ENCODE data around the gene MAP2K2. TPM values are rescaled to one million over a fixed set of nuclear protein-coding genes. Genes with fewer than 3 reads are reported as not detected.

The MAP2K2 gene
- total and polyA plus RNA-seq, 2 experiments from 2014 or later, result 217 to 240 TPM

DNA sequence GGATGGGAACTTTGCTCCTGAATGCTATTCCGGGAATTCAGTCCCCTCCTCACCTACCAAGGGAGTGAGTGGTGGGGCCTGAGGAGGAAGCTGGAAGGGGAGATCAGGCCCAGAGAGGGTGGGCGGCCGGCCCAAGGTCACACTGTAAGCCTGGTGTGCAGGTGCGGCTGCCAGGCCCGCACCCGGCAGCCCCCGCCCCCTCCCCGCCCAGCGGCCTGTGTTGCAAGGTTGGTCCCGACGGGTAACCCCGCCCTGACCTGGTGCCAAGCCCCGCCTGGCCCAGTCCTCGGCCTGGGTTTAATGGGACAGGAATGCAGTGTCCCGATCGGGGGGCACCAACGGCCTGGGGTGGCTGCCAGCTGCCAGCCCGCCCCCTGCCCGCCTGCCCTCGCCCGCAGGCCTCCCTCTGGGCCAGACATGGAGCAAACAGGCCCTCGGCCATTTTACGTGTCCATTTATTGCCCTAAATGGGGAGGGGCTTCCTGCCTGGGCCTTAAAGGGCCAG lies 62.7 kb downstream of the MAP2K2 start:
- Histone ChIP-seq H3K27me3 (no peaks in the 10 kb centered on the region), H3K9me3 (ENCODE audit: low read depth) (no peaks in the 10 kb centered on the region), H3K4me1 (ENCODE audit: low read depth) (peaks cover 3% of the 10 kb centered on the region), H3K27ac (no peak overlapping the region), H3K4me3 (no peak overlapping the region), H3K36me3 (no peaks in the 10 kb centered on the region)
- peak in 1 of 2 donors; percentile 37 for DNase-seq (ENCODE audit: low read depth in 1 of 2, low spot score in 1 of 2)
- TF ChIP-seq, protein P1, sequence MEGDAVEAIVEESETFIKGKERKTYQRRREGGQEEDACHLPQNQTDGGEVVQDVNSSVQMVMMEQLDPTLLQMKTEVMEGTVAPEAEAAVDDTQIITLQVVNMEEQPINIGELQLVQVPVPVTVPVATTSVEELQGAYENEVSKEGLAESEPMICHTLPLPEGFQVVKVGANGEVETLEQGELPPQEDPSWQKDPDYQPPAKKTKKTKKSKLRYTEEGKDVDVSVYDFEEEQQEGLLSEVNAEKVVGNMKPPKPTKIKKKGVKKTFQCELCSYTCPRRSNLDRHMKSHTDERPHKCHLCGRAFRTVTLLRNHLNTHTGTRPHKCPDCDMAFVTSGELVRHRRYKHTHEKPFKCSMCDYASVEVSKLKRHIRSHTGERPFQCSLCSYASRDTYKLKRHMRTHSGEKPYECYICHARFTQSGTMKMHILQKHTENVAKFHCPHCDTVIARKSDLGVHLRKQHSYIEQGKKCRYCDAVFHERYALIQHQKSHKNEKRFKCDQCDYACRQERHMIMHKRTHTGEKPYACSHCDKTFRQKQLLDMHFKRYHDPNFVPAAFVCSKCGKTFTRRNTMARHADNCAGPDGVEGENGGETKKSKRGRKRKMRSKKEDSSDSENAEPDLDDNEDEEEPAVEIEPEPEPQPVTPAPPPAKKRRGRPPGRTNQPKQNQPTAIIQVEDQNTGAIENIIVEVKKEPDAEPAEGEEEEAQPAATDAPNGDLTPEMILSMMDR (IDR thresholded peaks at IDR 0.05; ENCODE audit: low read depth, low read length), result no peak

DNA sequence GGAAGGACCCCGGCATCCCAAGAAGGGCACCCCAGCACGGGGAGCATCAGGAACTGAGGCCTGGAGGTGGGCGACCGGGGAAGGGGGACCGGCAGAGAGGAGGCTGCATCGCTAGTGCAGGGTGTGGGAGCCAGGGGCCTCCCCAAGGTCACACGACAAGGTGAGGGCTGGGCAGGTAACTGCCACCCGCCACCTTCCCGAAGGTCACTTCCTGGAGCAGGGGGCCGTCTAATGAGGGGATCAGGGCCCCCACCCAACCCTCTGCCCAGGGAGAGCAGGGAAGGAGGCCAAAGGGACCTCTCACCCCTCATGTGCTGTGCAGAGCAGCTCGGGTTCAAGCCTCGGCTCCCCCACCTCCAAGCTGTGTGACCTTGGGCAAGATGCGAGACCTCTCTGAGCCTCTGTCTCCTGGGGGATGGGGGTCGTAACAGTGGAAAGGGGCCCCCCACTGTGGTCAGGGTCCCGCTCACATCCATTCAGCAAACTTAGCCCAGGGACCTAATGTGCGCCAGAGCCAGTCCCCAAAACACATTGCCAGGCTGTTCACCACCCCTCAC lies 63.2 kb downstream of the MAP2K2 start:
- no peaks in the 10 kb centered on the region for H3K27me3 ChIP-seq
- H3K4me3 ChIP-seq, result no peak overlapping the region
- no peak overlapping the region for H3K27ac ChIP-seq
- peaks cover 3% of the 10 kb centered on the region for H3K4me1 ChIP-seq (ENCODE audit: low read depth)
- H3K36me3 ChIP-seq, result no peaks in the 10 kb centered on the region
- DNase-seq (ENCODE audit: low read depth in 1 of 2, low spot score in 1 of 2), result no peak
- no peaks in the 10 kb centered on the region for H3K9me3 ChIP-seq (ENCODE audit: low read depth)
- TF ChIP-seq, protein P1 (IDR thresholded peaks at IDR 0.05; ENCODE audit: low read depth, low read length), result no peak

DNA sequence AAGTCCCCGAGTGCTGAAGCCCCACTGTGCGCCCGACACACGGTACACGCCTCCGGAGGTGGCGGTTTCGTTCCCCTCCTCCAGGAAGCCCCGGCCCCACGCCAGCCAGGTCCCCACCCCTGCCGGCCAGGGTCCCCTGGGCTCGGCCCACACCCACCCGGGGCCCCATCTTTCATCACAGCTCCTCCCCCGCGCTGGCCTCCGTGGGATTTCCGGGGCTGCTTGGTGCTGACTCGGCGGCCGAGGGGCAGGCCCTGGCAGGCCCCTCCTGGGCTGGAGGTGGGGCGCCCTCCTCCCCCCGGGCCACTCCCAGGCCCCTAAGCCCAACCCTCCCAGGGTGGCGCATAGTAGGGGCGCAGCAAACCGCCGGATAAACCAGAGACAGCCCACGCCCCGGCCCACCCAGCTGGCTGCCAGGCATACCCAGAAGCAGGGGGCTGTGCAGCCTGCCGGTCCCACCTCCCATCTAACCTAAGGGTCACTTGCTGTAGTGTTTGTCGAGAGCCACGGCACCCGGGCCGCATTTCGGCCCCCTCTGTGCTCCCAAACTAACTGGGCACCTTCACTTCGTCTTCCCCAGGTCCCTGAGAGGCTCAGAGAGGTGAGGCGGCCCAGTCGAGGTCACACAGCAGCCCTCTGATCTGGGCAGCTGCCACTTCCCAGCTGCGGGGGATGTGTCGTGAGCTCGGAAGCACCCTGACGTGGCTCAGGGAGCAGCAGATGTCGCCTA lies 63.9 kb downstream of the MAP2K2 start:
- DNase-seq (ENCODE audit: low read depth in 1 of 2, low spot score in 1 of 2), result peak in 1 of 2 donors; percentile 57
- Histone ChIP-seq H3K27ac (peak overlapping the region; percentile 73), H3K36me3 (no peaks in the 10 kb centered on the region), H3K4me3 (no peak overlapping the region), H3K4me1 (ENCODE audit: low read depth) (peaks cover 3% of the 10 kb centered on the region), H3K9me3 (ENCODE audit: low read depth) (no peaks in the 10 kb centered on the region), H3K27me3 (no peaks in the 10 kb centered on the region)
- TF ChIP-seq, protein P1 (IDR thresholded peaks at IDR 0.05; ENCODE audit: low read depth, low read length), result no peak

DNA sequence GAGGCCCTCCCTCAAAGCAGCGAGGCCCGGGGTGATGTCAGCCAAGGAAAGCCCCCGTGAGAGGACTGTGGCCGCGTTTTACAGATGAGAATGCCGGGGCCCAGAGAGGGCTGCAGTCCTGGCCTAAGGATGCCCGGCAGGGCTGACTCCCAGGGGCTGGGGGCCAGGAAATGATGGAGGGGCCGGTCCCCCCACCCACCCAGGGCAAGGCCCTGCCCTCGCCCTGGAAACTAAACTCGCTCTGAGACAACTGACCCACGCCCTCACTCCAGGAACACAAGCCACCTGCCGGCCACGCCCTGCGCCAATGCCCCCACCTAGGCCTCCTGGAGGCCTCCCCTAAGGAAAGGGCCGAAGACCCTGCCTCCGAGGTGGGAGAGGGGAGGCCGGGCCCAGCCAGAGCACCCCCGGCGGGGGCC lies 64.5 kb downstream of the MAP2K2 start:
- Histone ChIP-seq H3K27me3 (no peaks in the 10 kb centered on the region), H3K4me1 (ENCODE audit: low read depth) (peaks cover 3% of the 10 kb centered on the region), H3K4me3 (no peak overlapping the region), H3K9me3 (ENCODE audit: low read depth) (no peaks in the 10 kb centered on the region), H3K36me3 (peaks cover 6% of the 10 kb centered on the region), H3K27ac (peak overlapping the region; percentile 73)
- TF ChIP-seq, protein P1 (IDR thresholded peaks at IDR 0.05; ENCODE audit: low read depth, low read length), result no peak
- no peak for DNase-seq (ENCODE audit: low read depth in 1 of 2, low spot score in 1 of 2)

DNA sequence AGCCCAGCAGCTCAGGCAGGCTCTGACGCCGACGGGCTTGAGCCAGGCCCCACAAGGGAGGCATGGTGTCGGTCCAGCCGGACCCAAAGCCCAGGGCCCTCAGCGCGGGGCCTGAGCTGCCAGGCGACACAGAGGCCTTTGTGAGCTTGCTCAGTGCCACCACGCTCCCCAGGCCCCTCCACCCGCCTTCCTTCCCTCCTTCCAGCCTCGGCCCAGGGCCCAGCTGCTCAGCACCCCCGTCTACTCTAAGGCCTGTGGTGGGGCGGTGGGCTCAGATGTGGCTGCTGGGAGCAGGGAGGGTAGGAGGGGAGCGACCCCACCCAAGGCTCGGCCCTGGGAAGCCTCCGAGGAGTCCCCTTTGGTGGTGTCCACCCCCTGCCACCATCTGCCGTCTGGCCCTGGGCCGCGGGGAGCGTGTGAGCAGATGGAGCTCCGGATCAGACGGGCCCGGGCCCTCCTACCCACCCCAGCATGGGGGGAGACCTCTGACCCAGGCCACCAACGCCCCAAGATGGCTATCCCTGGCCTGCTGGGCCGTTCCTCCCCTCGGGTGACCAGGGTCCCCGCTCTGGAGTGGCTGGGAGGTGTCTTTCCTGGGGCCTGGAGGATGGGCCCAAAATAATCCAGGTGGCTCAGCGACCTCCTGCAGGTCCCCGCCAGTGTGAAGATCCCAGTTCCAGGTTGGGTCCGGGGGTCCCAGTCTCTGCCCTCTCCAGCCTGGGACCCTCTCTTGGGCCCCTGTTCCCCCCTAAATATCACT lies 65.0 kb downstream of the MAP2K2 start:
- peak overlapping the region; percentile 73 for H3K27ac ChIP-seq
- H3K27me3 ChIP-seq, result no peaks in the 10 kb centered on the region
- H3K4me1 ChIP-seq (ENCODE audit: low read depth), result no peaks in the 10 kb centered on the region
- TF ChIP-seq, protein P1 (IDR thresholded peaks at IDR 0.05; ENCODE audit: low read depth, low read length), result no peak
- H3K9me3 ChIP-seq (ENCODE audit: low read depth), result no peaks in the 10 kb centered on the region
- no peak for DNase-seq (ENCODE audit: low read depth in 1 of 2, low spot score in 1 of 2)
- H3K36me3 ChIP-seq, result peaks cover 7% of the 10 kb centered on the region
- no peak overlapping the region for H3K4me3 ChIP-seq

All from cardiac muscle cell (in vitro differentiated cells and primary cell).